RWPE1 (cell line): ENCODE results near the gene RFX1.

Experiments used
- CTCF ChIA-PET: fragments of 350-600 bp; sonication (Branson Sonifier 250); formaldehyde crosslinking; extraction: SDS; loops from one replicate; lab custom pipeline; 2021; lab: Yijun Ruan, JAX
- POLR2A ChIA-PET: fragments of 400-600 bp; formaldehyde crosslinking; extraction: SDS; loops from one replicate; lab custom pipeline; 2020; ENCODE audit warnings: antibody characterized with exemption; ENCODE audit not compliant: low non-redundant PET; lab: Yijun Ruan, JAX
- DNase-seq: peaks from one replicate; pipeline ENCODE4 v3.0.0; 2012; ENCODE audit warnings: low spot score
- H3K27ac ChIP-seq: fragments of 450-650 bp; 2 replicates; pipeline ENCODE4 v1.5.1; 2017
- CTCF ChIP-seq: fragments of 450-650 bp; conservative IDR thresholded peaks from 2 replicates; pipeline ENCODE4 v1.5.1; 2017; ENCODE audit warnings: low read depth, mild to moderate bottlenecking

RFX1 gene

GRCh38 chr19:14004619-14005348, 1.3 kb downstream of the RFX1 start:
- CTCF ChIA-PET = interaction anchor here (0.6 to 0.7 kb wide), 2 partner anchors 154 to 393 kb away, joined by 3 read pairs; no protein-coding TSS in a partner anchor
- POLR2A ChIA-PET = no interaction called here
- peak overlapping the region; percentile 93 for H3K27ac ChIP-seq
- DNase-seq = no peak
- no peak for TF ChIP-seq CTCF

GRCh38 chr19:14003251-14004055, 2.7 kb downstream of the RFX1 start:
- TF ChIP-seq CTCF = no peak
- POLR2A ChIA-PET = no interaction called here
- peak overlapping the region; percentile 93 for H3K27ac ChIP-seq
- CTCF ChIA-PET = interaction anchor here (0.7 kb wide), 1 partner anchor 471 kb away, joined by 3 read pairs; no protein-coding TSS in a partner anchor
- no peak for DNase-seq

- DNase-seq = no peak
- no peak for TF ChIP-seq CTCF
- CTCF ChIA-PET = no interaction called here
- POLR2A ChIA-PET = no interaction called here
- H3K27ac ChIP-seq = peak overlapping the region; percentile 69
These were observed 3.4 kb downstream of the RFX1 start for GRCh38 chr19:14002571-14003250.

GRCh38 chr19:14000691-14001375, 5.3 kb downstream of the RFX1 start:
- DNase-seq = no peak
- POLR2A ChIA-PET = no interaction called here
- peak overlapping the region; percentile 69 for H3K27ac ChIP-seq
- CTCF ChIA-PET = interaction anchor here (0.5 kb wide), 1 partner anchor 24 kb away, joined by 3 read pairs; no protein-coding TSS in a partner anchor
- no peak for TF ChIP-seq CTCF

GRCh38 chr19:13999085-13999484, 7.0 kb downstream of the RFX1 start:
- CTCF ChIA-PET = interaction anchor here (0.6 kb wide), 2 partner anchors 224 to 514 kb away, joined by 3 read pairs; no protein-coding TSS in a partner anchor
- POLR2A ChIA-PET = interaction anchor here (0.6 kb wide), 1 partner anchor 72 kb away, joined by 3 read pairs; no protein-coding TSS in a partner anchor
- TF ChIP-seq CTCF = no peak
- H3K27ac ChIP-seq = no peak overlapping the region
- no peak for DNase-seq
